ENCODE data around the gene CILP.

Gene CILP

GRCh38 chr15:65210770-65211481 is at the start of gene CILP:
Gene CILP, minus strand, starts transcription at chr15:65211473. Its CDS starts 1,718 bp downstream, at chr15:65209755.
- no peak for DNase-seq (ENCODE audit: extremely low read depth, low read depth)
- no peak for TF ChIP-seq CTCF (IDR thresholded peaks at IDR 0.05; ENCODE audit: low read depth, low read length)

- no peak for DNase-seq (ENCODE audit: extremely low read depth, low read depth)
- no peak for TF ChIP-seq CTCF (IDR thresholded peaks at IDR 0.05; ENCODE audit: low read depth, low read length)
Measured at GRCh38 chr15:65260968-65261367, 49.7 kb upstream of the CILP start.

GRCh38 chr15:65259367-65259797 is 48.1 kb upstream of the CILP start:
- TF ChIP-seq CTCF (IDR thresholded peaks at IDR 0.05; ENCODE audit: low read depth, low read length) = no peak
- DNase-seq (ENCODE audit: extremely low read depth, low read depth) = no peak

- no peak for DNase-seq (ENCODE audit: extremely low read depth, low read depth)
Measured at GRCh38 chr15:65258375-65259262, 47.3 kb upstream of the CILP start.

GRCh38 chr15:65255486-65256140 is 44.3 kb upstream of the CILP start:
- TF ChIP-seq CTCF (IDR thresholded peaks at IDR 0.05; ENCODE audit: low read depth, low read length) = no peak
- DNase-seq (ENCODE audit: extremely low read depth, low read depth) = no peak

More at GRCh38 chr15:65258375-65259262, 47.3 kb upstream of the CILP start:
- TF ChIP-seq CTCF (IDR thresholded peaks at IDR 0.05; ENCODE audit: low read depth, low read length) = no peak

GRCh38 chr15:65254758-65255157 is 43.5 kb upstream of the CILP start:
- no peak for TF ChIP-seq CTCF (IDR thresholded peaks at IDR 0.05; ENCODE audit: low read depth, low read length)
- DNase-seq (ENCODE audit: extremely low read depth, low read depth) = no peak

Measured in AG09319 (cell line).